Endothelial cell of umbilical vein (primary cell): ENCODE measurements around the gene TIGIT. TPM values are rescaled to one million over a fixed set of nuclear protein-coding genes. Genes with fewer than 3 reads are reported as not detected.

ENCODE experiments used
- Bru-seq: library from RNA; stranded (reverse); fragments of 400-500 nt; gene quantifications from one replicate; lab custom pipeline; 2021; lab: Mats Ljungman, UMichigan
- BruChase-seq, 2 experiments: library from RNA; stranded (reverse); fragments of 400-500 nt; gene quantifications; one replicate each; lab custom pipeline; 2021; lab: Mats Ljungman, UMichigan
- BruUV-seq: library from RNA; stranded (reverse); fragments of 400-500 nt; replicated peaks from 2 replicates; lab custom pipeline; 2021; lab: Mats Ljungman, UMichigan
- CTCF ChIA-PET: fragments of 300-600, 350-600 bp; sonication (Branson Sonifier 250); formaldehyde crosslinking; loops from one replicate; lab custom pipeline; 2021; ENCODE audit warnings: antibody characterized with exemption, inconsistent platforms; lab: Charles Lee
- POLR2A ChIA-PET: fragments of 300-600, 350-600 bp; sonication (Branson Sonifier 250); formaldehyde crosslinking; loops from one replicate; lab custom pipeline; 2021; ENCODE audit warnings: antibody characterized with exemption, inconsistent platforms; lab: Charles Lee
- DNase-seq: peaks from one replicate; pipeline ENCODE4 v3.0.0-alpha.2; 2011; ENCODE audit warnings: low read depth, low spot score
- FAIRE-seq: peaks from 2 replicates; lab custom pipeline; 2011; peaks lifted over from hg19 to GRCh38; lab: Jason Lieb, UNC
- H2AFZ ChIP-seq: 2 replicates; pipeline ENCODE4 v1.6.0; 2012; ENCODE audit warnings: low read depth, low read length, control low read depth, inconsistent platforms
- H3K27ac ChIP-seq: 2 replicates; pipeline ENCODE4 v1.5.1; 2011; ENCODE audit warnings: low read depth, mild to moderate bottlenecking, control low read depth, low read length, moderate library complexity; ENCODE audit not compliant: insufficient read depth
- H3K27me3 ChIP-seq, 2 experiments: 2 replicates each; pipeline versions ENCODE4 v1.6.0 to v1.6.1; 2011; ENCODE audit warnings: low read length in 2 of 2, mixed read lengths in 1 of 2; ENCODE audit not compliant: control insufficient read depth in 2 of 2, insufficient read depth in 2 of 2
- H3K36me3 ChIP-seq, 2 experiments: 2 replicates in 1 of 2; 3 replicates in 1 of 2; pipeline ENCODE4 v1.5.1; 2011; ENCODE audit warnings: low read length in 2 of 2, mild to moderate bottlenecking in 1 of 2, moderate library complexity in 1 of 2; ENCODE audit not compliant: control insufficient read depth in 2 of 2, insufficient read depth in 2 of 2; ENCODE audit errors: extremely low read depth in 1 of 2
- H3K4me1 ChIP-seq: 3 replicates; pipeline ENCODE4 v1.5.1; 2011; ENCODE audit warnings: mild to moderate bottlenecking, low read length; ENCODE audit not compliant: control insufficient read depth, insufficient read depth; ENCODE audit errors: extremely low read depth
- H3K4me2 ChIP-seq: 2 replicates; pipeline ENCODE4 v1.6.1; 2011; ENCODE audit warnings: low read length, control low read depth, mixed read lengths; ENCODE audit not compliant: insufficient read depth
- H3K4me3 ChIP-seq, 3 experiments: fragments of 200-600 bp in 1 of 3; sonication (generic), shearing (Covaris generic) in 1 of 3; replicated peaks in 1 of 3; 2 replicates each; pipeline ENCODE4 v1.5.1; 2011 to 2016; ENCODE audit warnings: control low read depth in 3 of 3, low read length in 3 of 3, mild to moderate bottlenecking in 2 of 3, inconsistent platforms in 1 of 3, low read depth in 1 of 3, moderate library complexity in 1 of 3; ENCODE audit not compliant: insufficient read depth in 1 of 3
- H3K79me2 ChIP-seq: 2 replicates; pipeline ENCODE4 v1.6.0; 2012; ENCODE audit warnings: low read length, inconsistent platforms; ENCODE audit not compliant: control insufficient read depth, insufficient read depth
- H3K9ac ChIP-seq: replicated peaks from 2 replicates; pipeline ENCODE3; 2011; ENCODE audit warnings: low read length, control low read depth; ENCODE audit not compliant: insufficient read depth; ENCODE audit errors: extremely low read depth
- H3K9me1 ChIP-seq: replicated peaks from 3 replicates; pipeline ENCODE4 v1.6.0; 2011; ENCODE audit warnings: mild to moderate bottlenecking, low read length; ENCODE audit not compliant: control insufficient read depth, insufficient read depth; ENCODE audit errors: extremely low read depth
- H3K9me3 ChIP-seq: replicated peaks from 2 replicates; pipeline ENCODE4 v1.5.1; 2012; ENCODE audit warnings: low read length, inconsistent platforms; ENCODE audit not compliant: control insufficient read depth, insufficient read depth
- H4K20me1 ChIP-seq: replicated peaks from 2 replicates; pipeline ENCODE3; 2011; ENCODE audit warnings: mild to moderate bottlenecking, low read length; ENCODE audit not compliant: control insufficient read depth, insufficient read depth; ENCODE audit errors: extremely low read depth
- CTCF ChIP-seq, 2 donors: IDR thresholded peaks; 1 replicate in 1 of 2; 2 replicates in 1 of 2; pipeline ENCODE4 v1.5.1; 2011; ENCODE audit warnings: low read length in 2 of 2, mild to moderate bottlenecking in 2 of 2, moderate library complexity in 2 of 2, control low read depth in 1 of 2, inconsistent platforms in 1 of 2, low read depth in 1 of 2; ENCODE audit not compliant: insufficient read depth in 1 of 2; ENCODE audit errors: extremely low read depth in 1 of 2
- FOS ChIP-seq: IDR thresholded peaks from 2 replicates; pipeline ENCODE4 v1.6.1; 2011; ENCODE audit warnings: mild to moderate bottlenecking, low read length, moderate library complexity, borderline replicate concordance; ENCODE audit not compliant: insufficient read depth
- POLR2A ChIP-seq: IDR thresholded peaks from 2 replicates; pipeline ENCODE4 v1.6.1; 2012; ENCODE audit warnings: low read depth, mild to moderate bottlenecking, control low read depth, low read length
- dilution Hi-C: fragments of 300-500 bp; cut with MboI; formaldehyde crosslinking; loops from one replicate; pipeline ENCODE4 v1.15.0; 2019; ENCODE audit warnings: low sequenced_read_pairs; ENCODE audit not compliant: extremely low pct_ligation_motif_present
- intact Hi-C: fragments of 100-400 bp; cut with micrococcal nuclease; formaldehyde crosslinking; loops from one replicate; pipeline ENCODE4 v1.10.0; 2022
- long read RNA-seq: library from polyadenylated mRNA; stranded (forward); transcript quantifications from one replicate; pipeline ENCODE4 v2.0.0, GENCODE V29; 2021
- polyA minus RNA-seq, 3 experiments: library from RNA; depleted of rRNA, polyadenylated mRNA; stranded (reverse); fragments of >200 nt; gene quantifications; 1 replicate in 1 of 3; 2 replicates in 2 of 3; pipeline ENCODE4 v1.2.3, GENCODE V29; 2011
- polyA plus RNA-seq, 4 experiments: library from polyadenylated mRNA; depleted of rRNA in 3 of 4; stranded (reverse) in 3 of 4; unstranded in 1 of 4; fragments of >200 nt; gene quantifications; 2 replicates each; pipeline versions ENCODE4 v1.2.1 to v1.2.3, GENCODE V29; 2011 to 2012; ENCODE audit warnings: missing spikeins in 1 of 4
- total RNA-seq: library from RNA; stranded (reverse); gene quantifications from 2 replicates; pipeline ENCODE4 v1.2.3, GENCODE V29; 2021

The TIGIT gene
- total RNA-seq: not detected in 2 replicates
- not detected in 2 replicates for polyA plus RNA-seq
- not detected in 2 replicates for polyA plus RNA-seq (2011; cell fraction: cytosol; rRNA removed)
- polyA plus RNA-seq (2011; cell fraction: nucleus; rRNA removed): not detected in 2 replicates
- polyA plus RNA-seq (2012): not detected in 2 replicates
- not detected in 2 replicates for polyA minus RNA-seq
- not detected for polyA minus RNA-seq (2011; cell fraction: cytosol; rRNA and poly(A)+ RNA removed)
- polyA minus RNA-seq (2011; cell fraction: nucleus; rRNA and poly(A)+ RNA removed): not detected in 2 replicates
- Bru-seq, nascent RNA: not detected
- not detected for BruChase-seq, experiment 1, labeled RNA remaining after a 6-hour chase
- BruChase-seq, experiment 2, labeled RNA remaining after a 2-hour chase: percentile 9 among the genes with signal in this experiment
- long read RNA-seq: 0 reads

DNA sequence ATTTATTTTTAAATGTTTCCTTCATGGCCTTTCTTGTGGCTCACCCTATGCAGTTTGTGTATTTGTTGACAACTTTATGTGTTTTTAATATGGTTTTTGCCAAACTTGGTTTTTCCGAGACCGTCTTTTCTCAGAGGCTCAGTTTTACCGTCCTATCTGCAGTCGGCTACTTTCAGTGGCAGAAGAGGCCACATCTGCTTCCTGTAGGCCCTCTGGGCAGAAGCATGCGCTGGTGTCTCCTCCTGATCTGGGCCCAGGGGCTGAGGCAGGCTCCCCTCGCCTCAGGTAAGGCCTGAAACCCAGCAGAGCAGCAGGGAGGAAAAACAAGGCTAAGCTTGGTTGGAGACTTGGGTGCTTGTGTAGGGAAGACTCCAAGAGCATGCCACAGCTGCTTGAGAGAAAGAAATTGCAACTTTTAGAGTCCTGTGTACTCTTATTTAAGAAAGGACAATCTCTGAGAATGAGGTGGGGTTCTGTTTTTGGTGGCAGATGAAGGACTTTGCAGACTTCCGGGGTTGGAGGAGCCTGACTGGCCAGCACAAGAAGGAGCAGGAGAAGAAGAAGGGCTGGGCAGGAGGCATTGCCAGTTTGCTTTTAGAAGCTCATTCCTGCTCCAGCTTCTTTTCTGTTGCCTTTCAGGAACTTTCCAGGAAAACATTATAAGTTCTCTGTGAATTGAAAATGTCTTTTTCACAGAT is at the start of gene TIGIT:
TIGIT (plus strand) TSS at position 191 of the 698 bp plus-strand sequence; CDS start at position 225, 34 bp downstream.
- H2AFZ ChIP-seq: no peak within 1 kb of the TSS
- no TSS peak for BruUV-seq
- H3K27ac ChIP-seq: no peak within 1 kb of the TSS
- TF ChIP-seq FOS (no peak), POLR2A (no peak), CTCF (IDR thresholded peaks at IDR 0.05; ENCODE audit: extremely low read depth in 1 of 2, insufficient read depth in 1 of 2, low read depth in 1 of 2, low read length in 2 of 2) (no peak)
- no peak for FAIRE-seq
- CTCF ChIA-PET: interaction anchor here (0.6 to 5.2 kb wide), 5 partner anchors 49 to 453 kb away, joined by 3 to 24 read pairs (median 3); no protein-coding TSS in a partner anchor
- no peak within 1 kb of the TSS for H3K4me2 ChIP-seq
- no peaks in the 10 kb centered on the region for H3K36me3 ChIP-seq
- H3K9ac ChIP-seq: no peak within 1 kb of the TSS
- no peak for DNase-seq
- dilution Hi-C loops: no loop called here
- intact Hi-C loops: loop anchor here (10.0 kb wide), 1 partner anchor 449 kb away; no protein-coding TSS in a partner anchor
- no peaks in the 10 kb centered on the region for H3K9me1 ChIP-seq
- POLR2A ChIA-PET: no interaction called here
- H3K9me3 ChIP-seq: no peaks in the 10 kb centered on the region
- no peak within 1 kb of the TSS for H3K4me3 ChIP-seq
- no peaks in the 10 kb centered on the region for H4K20me1 ChIP-seq
- H3K79me2 ChIP-seq: no peaks in the 10 kb centered on the region
- peaks cover 2 to 4% of the 10 kb centered on the region in 2 experiments for H3K27me3 ChIP-seq
- no peaks in the 10 kb centered on the region for H3K4me1 ChIP-seq
